Nephron progenitor cell (in vitro differentiated cells): Measurements from ENCODE around the gene ROR2.

ENCODE experiments used
- DNase-seq: peaks from one replicate; pipeline ENCODE4 v3.0.0; 2021
- H3K27ac Mint-ChIP-seq: 2 replicates; pipeline ENCODE4 v1.8.0; 2021; ENCODE audit warnings: mild to moderate bottlenecking, moderate library complexity, mixed read lengths
- H3K27me3 Mint-ChIP-seq: 2 replicates; pipeline ENCODE4 v1.8.0; 2021; ENCODE audit warnings: mild to moderate bottlenecking, low read depth, mixed read lengths; ENCODE audit not compliant: poor library complexity
- H3K36me3 Mint-ChIP-seq: 2 replicates; pipeline ENCODE4 v1.8.0; 2021; ENCODE audit warnings: low read depth, mixed read lengths
- H3K4me1 Mint-ChIP-seq: 2 replicates; pipeline ENCODE4 v1.8.0; 2021; ENCODE audit warnings: mixed read lengths
- H3K4me3 Mint-ChIP-seq: 2 replicates; pipeline ENCODE4 v1.8.0; 2021; ENCODE audit warnings: mild to moderate bottlenecking, moderate library complexity, mixed read lengths
- H3K9me3 Mint-ChIP-seq: 2 replicates; pipeline ENCODE4 v1.8.0; 2021; ENCODE audit warnings: mild to moderate bottlenecking, moderate library complexity, mixed read lengths
- TF ChIP-seq, protein P1 (sequence below): fragments of 200-600 bp; sonication (generic); IDR thresholded peaks from 2 replicates; pipeline ENCODE4 v1.5.0; 2021; ENCODE audit warnings: antibody characterized with exemption

Gene ROR2

DNA sequence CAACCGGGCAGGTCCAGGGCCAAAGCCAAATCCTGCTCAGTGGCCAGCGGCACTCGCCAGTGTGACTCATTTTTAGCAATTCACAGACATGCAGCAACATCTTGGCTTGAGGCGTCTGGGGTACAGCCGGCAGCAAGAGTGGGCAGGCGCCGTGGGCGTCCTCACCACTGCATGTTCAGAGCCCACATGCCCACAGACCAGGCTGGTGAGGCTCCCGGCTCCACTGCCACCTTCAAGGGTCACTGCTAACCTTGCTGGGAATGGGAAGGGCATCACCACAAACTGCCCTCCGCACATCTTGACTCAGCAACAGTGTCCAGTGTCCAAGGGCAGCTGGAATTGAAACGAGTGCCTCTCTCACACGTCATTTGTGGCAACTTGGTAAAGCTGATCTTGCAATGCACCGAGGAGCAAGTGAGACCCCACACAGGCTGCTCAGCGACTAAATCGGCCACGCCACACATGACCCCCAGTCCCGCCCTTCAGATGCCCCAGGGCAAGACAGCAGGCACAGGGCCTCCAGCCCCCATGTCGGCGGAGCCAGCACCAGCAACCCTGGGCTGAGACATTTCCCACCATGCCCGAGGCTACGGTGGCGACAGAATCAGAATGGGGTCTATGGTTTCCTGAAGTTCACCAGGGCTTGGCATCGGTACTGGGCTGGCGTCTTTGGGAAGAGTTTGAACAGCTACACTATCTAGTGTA is 140.3 kb downstream of the ROR2 start:
- Mint-ChIP-seq H3K9me3 (no peaks in the 10 kb centered on the region), H3K27me3 (peaks cover 3% of the 10 kb centered on the region), H3K4me3 (no peak overlapping the region), H3K4me1 (peaks cover 40% of the 10 kb centered on the region), H3K36me3 (peaks cover 26% of the 10 kb centered on the region), H3K27ac (peak overlapping the region; percentile 26)
- DNase-seq, result no peak
- TF ChIP-seq, protein P1, sequence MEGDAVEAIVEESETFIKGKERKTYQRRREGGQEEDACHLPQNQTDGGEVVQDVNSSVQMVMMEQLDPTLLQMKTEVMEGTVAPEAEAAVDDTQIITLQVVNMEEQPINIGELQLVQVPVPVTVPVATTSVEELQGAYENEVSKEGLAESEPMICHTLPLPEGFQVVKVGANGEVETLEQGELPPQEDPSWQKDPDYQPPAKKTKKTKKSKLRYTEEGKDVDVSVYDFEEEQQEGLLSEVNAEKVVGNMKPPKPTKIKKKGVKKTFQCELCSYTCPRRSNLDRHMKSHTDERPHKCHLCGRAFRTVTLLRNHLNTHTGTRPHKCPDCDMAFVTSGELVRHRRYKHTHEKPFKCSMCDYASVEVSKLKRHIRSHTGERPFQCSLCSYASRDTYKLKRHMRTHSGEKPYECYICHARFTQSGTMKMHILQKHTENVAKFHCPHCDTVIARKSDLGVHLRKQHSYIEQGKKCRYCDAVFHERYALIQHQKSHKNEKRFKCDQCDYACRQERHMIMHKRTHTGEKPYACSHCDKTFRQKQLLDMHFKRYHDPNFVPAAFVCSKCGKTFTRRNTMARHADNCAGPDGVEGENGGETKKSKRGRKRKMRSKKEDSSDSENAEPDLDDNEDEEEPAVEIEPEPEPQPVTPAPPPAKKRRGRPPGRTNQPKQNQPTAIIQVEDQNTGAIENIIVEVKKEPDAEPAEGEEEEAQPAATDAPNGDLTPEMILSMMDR, result no peak

DNA sequence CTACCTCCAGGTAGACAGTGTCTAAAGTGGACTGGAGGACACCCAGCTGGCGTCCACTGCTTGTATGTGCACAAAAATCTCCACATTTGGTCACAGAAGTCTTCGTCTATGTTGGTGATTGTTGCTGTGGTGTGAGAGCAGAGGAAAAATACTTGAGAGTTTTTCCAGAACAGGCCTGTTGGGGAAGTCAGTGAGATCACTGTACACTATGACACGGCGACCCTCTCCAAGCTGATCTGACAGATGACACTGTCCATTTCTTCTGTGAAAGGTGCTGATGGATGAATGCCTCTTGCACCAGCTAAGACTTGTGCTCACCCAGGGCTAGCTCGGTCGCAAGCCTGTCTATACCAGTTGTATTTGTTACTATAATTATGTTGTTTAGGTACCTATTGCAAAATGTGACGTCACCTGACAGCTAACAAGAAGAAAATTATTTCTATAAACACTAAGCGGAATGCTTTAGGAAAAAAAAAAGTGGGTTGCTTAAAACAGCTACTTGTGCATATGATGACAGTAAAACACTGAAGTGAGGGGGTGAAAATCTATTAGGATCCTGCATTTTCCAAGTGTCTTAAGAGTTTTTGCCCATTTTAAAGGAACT is 142.3 kb downstream of the ROR2 start:
- Mint-ChIP-seq H3K27me3 (peaks cover 3% of the 10 kb centered on the region), H3K27ac (no peak overlapping the region), H3K4me3 (no peak overlapping the region), H3K36me3 (peaks cover 26% of the 10 kb centered on the region), H3K9me3 (no peaks in the 10 kb centered on the region), H3K4me1 (peaks cover 60% of the 10 kb centered on the region)
- no peak for DNase-seq
- TF ChIP-seq, protein P1, result no peak

DNA sequence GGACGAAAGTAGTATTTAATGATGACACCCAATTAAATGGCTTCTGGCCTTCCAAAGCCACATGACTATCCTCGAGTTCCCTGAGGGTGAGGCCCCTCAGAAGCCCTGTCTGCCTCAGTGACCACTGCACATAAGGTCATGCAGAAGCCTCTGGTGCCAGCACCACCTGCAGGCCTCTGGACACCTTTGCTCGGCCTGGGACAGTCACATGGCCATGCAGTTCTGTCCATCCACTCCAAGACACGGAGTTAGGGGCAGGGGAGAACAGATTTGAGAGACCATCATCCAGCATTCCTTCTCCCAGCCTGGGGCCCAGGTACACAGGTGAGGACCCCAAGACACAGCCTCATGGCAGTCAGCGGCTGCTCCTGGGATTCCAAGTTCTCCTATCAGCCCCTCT is 145.0 kb downstream of the ROR2 start:
- Mint-ChIP-seq H3K27me3 (peaks cover 5% of the 10 kb centered on the region), H3K4me3 (no peak overlapping the region), H3K36me3 (peaks cover 26% of the 10 kb centered on the region), H3K4me1 (peaks cover 85% of the 10 kb centered on the region), H3K27ac (no peak overlapping the region), H3K9me3 (no peaks in the 10 kb centered on the region)
- TF ChIP-seq, protein P1, result no peak
- no peak for DNase-seq

DNA sequence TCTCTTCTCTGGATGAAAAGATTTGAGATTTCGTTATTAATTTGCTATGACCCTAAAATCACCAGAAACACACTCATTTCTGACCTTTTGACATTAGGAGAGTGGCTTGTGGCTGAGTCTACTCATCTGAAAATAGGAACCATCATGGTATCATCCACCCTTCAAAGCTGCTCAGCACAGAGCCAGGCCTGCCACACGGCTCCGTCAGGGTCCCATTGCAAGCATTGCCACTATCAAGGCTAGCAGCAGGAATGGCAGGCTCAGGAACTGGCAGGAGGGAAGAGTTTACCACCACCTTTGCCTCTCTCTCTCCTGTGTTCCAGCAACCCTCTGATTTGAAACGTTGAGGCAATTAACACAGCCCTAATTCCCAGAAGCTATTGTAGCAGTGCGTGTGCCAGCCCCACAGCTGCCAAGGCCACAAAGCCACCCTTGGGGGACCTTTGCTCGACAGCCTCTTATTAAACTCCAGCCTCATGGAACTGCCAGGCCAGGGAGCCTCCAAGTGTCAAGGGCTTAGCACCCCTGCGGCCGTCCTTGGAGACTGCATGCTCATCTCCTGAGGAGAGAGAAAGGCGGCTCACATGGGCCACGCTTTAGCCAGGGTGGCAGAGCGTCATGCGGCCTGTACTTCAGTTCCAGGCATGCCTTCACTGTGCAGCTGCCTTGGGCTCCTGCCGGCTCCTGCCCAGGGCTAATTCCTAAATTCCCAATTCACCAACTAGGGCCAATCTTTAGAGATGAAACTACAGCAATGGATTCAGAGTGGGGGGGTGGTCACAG is 145.9 kb downstream of the ROR2 start:
- DNase-seq, result no peak
- TF ChIP-seq, protein P1, result no peak
- Mint-ChIP-seq H3K27me3 (peaks cover 2% of the 10 kb centered on the region), H3K4me3 (no peak overlapping the region), H3K4me1 (peaks cover 89% of the 10 kb centered on the region), H3K27ac (peak overlapping the region; percentile 40), H3K36me3 (peaks cover 23% of the 10 kb centered on the region), H3K9me3 (no peaks in the 10 kb centered on the region)

DNA sequence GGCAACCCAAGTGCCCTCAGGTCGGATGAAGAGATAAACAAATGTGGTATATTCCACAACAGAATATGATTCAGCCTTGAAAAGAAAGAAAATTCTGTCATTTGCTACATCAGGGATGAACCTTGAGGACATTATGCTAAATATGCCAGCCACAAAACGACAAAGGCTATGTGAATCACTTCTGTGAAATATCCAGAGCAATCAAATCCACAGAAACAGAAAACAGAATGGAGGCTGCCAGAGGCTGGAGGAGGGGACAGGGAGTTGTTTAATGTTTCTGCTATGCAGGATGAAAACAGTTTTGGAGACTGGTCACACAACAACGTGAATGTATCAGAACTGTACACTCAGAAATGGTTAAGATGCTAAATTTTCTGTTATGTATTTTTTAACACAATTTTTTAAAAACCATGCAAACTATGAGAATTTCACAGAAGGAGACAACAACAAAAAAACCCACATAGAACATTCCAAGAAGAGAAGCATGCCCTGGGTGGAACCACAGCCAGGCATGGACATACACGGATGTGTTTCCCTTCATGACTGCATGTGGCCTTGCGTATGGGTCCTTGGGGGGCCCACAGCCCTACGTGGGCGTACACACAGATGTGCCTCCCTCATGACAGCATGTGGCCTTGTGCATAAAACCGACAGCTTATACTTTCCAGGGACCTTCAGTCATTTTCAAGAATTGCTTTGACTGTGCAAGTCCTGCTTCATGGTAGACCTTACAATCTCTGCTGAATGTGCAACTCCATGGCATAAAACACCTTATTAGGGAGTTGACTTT is 146.7 kb downstream of the ROR2 start:
- DNase-seq, result no peak
- TF ChIP-seq, protein P1, result no peak
- Mint-ChIP-seq H3K36me3 (peaks cover 19% of the 10 kb centered on the region), H3K4me3 (no peak overlapping the region), H3K27ac (peak overlapping the region; percentile 50), H3K27me3 (peaks cover 2% of the 10 kb centered on the region), H3K9me3 (no peaks in the 10 kb centered on the region), H3K4me1 (peaks cover 93% of the 10 kb centered on the region)
